ENCODE results near the gene NEURL1.

DNA sequence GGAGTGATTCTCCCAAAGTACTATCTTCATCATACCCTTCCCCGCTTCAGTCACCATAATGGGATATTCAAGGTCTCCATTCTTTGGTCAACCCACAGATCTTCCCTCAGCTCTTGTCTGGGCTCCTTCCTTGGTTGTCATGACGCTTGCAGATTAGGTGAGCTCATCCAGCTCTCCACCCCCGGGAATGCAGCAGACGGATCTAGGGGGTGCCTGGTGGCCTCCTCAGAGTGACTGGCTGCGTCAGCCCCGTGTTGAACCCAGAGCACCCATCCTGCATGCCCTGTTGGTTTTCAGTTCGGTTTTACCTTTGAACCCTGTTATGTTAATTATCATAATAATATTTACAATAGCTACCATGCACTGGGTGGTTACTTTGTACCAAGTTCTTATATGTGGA is 6.4 kb downstream of the NEURL1 start:
- TF ChIP-seq, protein P1, sequence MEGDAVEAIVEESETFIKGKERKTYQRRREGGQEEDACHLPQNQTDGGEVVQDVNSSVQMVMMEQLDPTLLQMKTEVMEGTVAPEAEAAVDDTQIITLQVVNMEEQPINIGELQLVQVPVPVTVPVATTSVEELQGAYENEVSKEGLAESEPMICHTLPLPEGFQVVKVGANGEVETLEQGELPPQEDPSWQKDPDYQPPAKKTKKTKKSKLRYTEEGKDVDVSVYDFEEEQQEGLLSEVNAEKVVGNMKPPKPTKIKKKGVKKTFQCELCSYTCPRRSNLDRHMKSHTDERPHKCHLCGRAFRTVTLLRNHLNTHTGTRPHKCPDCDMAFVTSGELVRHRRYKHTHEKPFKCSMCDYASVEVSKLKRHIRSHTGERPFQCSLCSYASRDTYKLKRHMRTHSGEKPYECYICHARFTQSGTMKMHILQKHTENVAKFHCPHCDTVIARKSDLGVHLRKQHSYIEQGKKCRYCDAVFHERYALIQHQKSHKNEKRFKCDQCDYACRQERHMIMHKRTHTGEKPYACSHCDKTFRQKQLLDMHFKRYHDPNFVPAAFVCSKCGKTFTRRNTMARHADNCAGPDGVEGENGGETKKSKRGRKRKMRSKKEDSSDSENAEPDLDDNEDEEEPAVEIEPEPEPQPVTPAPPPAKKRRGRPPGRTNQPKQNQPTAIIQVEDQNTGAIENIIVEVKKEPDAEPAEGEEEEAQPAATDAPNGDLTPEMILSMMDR (IDR thresholded peaks at IDR 0.05) = no peak
- TF ChIP-seq POLR2A (IDR thresholded peaks at IDR 0.05) = no peak
- TF ChIP-seq EP300 (IDR thresholded peaks at IDR 0.05) = no peak

Data from ovary (tissue), 3 donors.